GM18520 (cell line): ENCODE measurements around the gene CMSS1.

ENCODE experiments used
- ATAC-seq: cut with Tn5 transposase; IDR thresholded peaks from one replicate; pipeline ENCODE4 v1.9.1; 2021; ENCODE audit not compliant: unreplicated experiment

CMSS1 gene

DNA sequence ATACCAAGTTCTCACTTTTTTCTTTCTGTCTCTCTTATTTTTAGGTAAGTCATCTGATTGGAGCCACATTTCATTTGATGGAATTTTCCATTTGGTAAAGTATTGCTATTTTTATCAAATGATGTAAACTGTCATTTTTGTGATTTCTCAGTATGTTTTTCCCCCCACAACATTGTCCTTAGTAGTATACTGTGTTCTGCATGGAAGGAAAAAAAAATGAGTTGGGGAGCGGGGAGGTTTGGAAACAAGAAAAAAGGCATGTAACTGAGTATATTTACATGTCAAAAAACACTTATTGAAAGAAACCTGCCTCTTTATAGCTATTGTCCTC, 192.4 kb downstream of the CMSS1 start:
- ATAC-seq = no peak

DNA sequence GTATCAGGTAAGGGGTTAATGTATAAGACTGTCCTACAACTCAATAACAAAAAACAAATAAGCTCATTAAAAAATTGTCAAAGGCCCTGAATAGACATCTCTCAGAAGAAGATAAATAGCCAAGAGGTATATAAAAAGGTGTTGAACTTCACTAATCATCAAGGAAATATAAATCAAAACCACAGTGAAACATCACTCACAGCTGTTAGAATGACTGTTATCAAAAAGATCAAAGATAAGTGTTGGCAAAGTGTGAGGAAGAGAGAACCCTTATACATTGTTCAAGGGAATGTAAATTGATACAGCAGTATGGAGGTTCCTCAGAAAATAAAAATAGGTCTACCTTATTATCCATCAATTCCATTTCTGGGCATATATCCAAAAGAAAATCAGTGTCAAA, 201.1 kb downstream of the CMSS1 start:
- ATAC-seq = no peak

- no peak for ATAC-seq
Observed at GRCh38 chr3:100019719-100020118, 202.1 kb downstream of the CMSS1 start.

DNA sequence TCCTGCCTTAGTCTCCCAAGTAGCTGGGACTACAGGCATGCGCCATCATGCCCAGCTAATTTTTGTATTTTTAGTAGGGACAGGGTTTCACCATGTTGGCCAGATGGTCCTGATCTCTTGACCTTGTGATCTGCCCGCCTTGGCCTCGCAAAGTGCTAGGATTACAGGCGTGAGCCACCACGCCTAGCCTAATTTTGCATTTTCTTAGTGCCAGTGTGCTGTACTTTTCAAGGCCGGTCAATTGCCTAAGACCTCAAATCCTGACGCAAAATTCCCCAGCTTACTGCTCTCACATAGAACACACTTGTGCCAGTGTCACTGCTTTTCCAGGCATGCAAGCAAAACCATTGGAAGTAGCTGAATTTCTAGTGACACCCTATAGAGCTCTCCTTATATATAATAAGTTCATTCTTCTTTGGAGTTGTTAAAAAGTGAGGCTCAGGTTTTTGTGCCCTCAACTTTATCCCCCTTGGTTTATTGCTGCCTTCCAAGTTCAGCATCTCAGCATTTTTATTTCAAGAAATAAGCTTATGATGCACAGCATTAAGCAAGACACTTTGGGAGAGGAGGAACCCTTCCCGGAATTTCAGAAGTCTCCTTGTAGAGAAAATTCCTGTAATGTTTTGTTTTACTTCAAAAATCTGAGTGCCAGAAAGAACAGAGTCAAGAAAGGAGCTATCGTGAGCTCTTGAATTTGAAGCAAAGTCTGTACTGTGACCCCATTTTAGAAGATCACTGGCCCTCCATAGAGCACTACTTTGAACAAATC, 203.4 kb downstream of the CMSS1 start:
- ATAC-seq = no peak

DNA sequence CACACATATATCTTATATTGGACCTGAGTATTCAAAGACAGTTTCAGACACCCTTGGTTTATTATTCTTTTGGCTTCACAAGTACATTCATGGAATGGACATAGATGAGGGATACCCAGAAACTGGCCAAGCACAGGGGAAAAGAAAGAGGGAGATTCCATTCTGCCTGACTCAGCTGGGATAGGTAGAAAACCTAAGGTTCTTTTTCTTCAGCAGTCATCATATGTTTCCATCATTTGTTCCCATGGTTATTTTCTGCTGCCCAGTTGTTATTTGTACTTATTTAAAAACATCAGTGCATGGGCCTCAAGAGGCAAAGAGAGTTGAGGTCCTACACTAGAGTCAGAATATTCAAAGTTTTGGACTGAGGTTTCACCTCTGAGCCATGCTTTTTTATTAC, 204.8 kb downstream of the CMSS1 start:
- no peak for ATAC-seq

DNA sequence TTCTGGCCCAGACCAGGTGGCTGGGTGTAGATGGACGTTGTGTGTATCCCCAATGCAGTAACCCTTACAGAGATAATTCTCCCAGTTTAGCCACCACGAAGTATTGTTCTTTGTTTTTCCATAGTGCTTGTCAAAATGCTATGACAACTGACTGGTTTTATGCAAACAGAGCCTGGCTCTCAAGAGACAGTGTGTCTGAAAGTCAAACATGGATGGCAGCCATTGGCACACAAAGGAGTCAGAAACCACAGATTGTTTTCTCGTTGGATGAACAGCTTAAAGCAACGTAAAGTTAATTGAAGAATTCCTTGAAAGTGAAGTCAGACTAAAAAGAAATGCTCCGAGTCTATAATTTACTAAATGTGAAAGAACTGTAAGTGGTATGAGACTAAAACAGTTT, 205.5 kb downstream of the CMSS1 start:
- no peak for ATAC-seq

DNA sequence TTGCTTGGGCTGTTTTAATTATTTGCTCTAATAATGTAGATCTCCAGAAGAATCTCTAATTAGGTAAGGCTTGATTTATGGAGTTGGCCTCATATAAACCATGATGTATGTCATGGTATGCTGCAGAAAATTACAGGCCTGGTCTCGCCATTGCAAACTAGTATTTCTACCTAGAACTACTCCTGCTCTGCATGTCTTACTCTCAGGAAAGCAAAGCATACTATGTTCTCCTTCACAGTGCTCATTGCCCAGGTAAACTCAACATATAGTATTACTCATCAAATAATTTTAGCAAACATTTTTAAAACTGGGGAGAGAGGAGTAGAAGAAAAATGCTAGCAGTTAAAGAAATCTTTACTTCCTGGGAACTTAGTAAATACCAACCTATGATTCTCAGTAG, 205.9 kb downstream of the CMSS1 start:
- ATAC-seq = no peak

DNA sequence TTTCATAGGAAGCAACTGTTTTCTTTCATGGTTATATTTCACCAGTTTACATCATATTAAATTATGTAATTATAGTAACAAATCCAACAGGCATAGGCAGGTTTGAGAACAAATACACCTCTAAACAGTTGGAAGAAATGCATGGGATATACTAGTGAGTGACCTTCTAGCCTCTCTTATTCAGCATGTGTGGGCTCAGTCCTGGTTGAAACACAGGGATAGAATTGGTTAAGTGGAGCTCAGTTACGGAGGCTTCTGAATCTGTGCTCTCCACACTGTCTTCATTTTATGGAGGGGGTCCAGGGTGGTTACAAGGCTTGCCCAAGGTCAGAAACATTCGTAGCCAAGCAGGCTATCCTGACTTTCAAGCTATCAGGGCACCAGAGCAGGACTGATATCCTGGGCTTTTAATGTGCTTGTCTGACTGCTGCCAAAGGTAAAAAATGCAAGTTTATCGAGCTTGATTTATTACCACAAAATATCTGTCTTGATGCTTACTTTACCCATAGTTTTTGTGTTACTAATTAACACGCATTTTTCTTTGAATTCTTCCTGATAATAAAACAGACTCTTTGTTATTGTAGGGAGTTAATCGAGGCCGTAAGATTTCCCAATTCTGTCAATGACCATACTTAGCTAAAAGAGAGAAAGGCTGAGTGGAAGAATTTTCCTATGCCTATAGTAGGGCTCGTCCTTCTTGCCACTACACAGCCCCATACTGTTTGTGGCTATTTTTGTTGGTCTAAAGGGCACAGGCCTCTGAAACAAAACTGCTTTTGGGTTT, 207.1 kb downstream of the CMSS1 start:
- ATAC-seq = no peak

DNA sequence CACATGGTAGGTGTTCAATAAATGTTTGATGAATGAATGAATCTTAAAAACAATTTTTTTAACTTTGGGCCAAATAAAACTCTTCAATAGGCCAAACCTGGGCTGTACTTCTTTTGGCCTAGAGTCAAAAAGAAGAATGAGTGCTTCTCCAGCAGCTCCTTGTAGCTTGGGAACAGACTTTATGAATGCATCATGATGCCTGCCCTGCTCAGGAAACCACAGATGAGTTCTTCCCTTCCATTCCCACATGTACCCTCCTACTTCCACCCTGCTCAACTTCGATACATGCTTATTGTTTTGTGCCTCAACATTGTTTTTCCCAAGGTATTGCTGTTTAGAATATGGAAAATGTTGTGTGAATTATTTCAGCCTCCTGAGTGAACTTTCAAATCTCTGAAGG, 209.7 kb downstream of the CMSS1 start:
- ATAC-seq = no peak

DNA sequence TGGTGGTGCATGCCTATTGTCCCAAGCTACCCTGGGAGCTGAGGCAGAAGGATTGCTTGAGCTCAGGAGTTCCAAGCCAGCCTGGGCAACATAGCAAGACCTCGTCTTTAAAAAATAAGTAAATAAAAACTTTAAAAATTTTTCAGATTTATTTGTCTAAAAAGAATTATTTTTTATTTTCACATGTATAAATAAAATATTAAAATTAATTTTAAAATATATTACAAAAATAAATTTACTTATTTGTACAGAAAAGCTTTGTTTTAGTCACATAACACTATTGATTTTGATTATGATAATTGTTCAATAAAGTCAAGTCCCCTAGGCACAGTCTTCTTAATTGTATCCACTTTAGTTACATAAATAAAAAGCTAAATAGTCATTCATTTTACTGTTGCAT, 211.4 kb downstream of the CMSS1 start:
- no peak for ATAC-seq

GRCh38 chr3:100029689-100030088, 212.0 kb downstream of the CMSS1 start:
- no peak for ATAC-seq

DNA sequence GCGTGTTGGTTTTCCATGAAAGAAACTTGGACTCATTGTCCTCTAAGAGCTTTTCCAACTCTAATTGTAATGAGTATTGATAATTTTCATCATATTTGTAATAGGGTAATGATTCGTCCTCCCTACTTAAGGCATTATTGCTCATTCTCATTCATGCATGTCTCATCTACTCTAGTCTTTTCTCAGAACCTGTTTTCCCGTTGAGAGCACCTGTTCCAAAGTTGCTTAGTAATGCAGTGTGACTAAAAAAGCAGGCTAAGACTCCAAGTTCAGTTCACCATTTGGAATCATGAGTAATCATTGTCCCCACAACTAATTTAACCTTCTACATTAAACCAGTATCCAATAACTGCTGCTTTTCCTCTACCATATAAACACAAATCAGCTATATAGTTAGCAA, 212.7 kb downstream of the CMSS1 start:
- ATAC-seq = no peak

GRCh38 chr3:100030914-100031425, 213.3 kb downstream of the CMSS1 start:
- no peak for ATAC-seq

- no peak for ATAC-seq
Observed at GRCh38 chr3:100032243-100032642, 214.6 kb downstream of the CMSS1 start.

GRCh38 chr3:100033184-100033583, 215.5 kb downstream of the CMSS1 start:
- no peak for ATAC-seq

DNA sequence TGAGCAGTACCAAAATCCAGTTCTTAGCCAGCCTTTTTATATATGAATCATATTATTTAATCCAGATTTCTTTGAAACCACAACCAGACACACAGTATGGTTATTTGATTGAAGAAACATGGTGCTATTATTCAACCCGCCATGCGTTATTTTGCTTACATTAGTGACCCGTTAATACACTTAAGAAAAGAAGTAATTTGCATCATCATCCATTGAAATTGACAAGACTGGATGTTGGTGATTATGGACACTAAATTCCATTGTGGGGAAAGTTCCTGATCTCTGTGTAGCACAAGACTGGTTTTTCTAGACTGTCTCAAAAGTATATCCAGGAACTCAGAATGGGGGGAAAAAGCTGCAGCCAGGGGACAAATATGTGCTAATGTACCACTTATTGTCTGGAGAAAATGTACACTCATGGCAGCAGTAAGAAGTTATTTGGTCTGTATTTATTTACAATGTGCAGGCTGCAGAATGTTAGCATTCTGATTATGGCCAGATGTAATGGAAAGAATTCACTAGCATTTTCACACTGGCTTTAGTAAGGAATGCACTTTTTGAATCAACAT, 216.3 kb downstream of the CMSS1 start:
- no peak for ATAC-seq

DNA sequence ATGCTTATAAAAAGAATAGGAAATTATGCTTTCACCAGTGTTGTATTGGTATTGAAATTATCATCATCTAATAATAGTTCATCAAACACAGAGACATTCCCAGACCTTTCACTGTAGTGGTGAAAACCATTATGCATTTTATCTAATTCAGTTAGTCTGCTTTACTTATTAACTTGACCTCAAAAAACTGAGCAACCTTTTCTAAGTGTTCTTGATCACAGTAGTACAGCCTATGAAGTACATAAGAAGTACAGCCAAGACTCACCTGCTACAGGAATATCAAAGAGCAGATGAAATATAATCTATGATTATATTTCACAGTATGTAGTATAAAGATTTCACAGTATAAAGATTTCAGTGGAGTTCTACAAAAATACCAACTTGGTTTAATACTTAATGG, 221.4 kb downstream of the CMSS1 start:
- no peak for ATAC-seq

- ATAC-seq = no peak
Observed at GRCh38 chr3:100040451-100041225, 223.0 kb downstream of the CMSS1 start.

GRCh38 chr3:100041328-100041749, 223.7 kb downstream of the CMSS1 start:
- ATAC-seq = no peak

- no peak for ATAC-seq
Observed at GRCh38 chr3:100042166-100042981, 224.7 kb downstream of the CMSS1 start.
